ENCODE measurements around the gene SLCO2A1.

The SLCO2A1 gene

GRCh38 chr3:134057654-134058110 is 28.0 kb upstream of the SLCO2A1 start:
- no peak for ATAC-seq
- TF ChIP-seq CSRNP3 (CRISPR knock-in tag; IDR thresholded peaks at IDR 0.05) (no peak), CSDC2 (CRISPR knock-in tag; IDR thresholded peaks at IDR 0.05) (no peak), TCF4 (CRISPR knock-in tag; IDR thresholded peaks at IDR 0.05; ENCODE audit: borderline replicate concordance) (no peak), ZNF8 (CRISPR knock-in tag; IDR thresholded peaks at IDR 0.05) (no peak), ZFP30 (CRISPR knock-in tag; IDR thresholded peaks at IDR 0.05) (no peak), CREB5 (CRISPR knock-in tag; IDR thresholded peaks at IDR 0.05; ENCODE audit: low read depth) (no peak), ESRRG (CRISPR knock-in tag; IDR thresholded peaks at IDR 0.05) (no peak)

- TF ChIP-seq RARB (CRISPR knock-in tag; IDR thresholded peaks at IDR 0.05) = no peak
- ATAC-seq = no peak; the same call in 2 of the 3 replicates
These were observed 27.4 kb upstream of the SLCO2A1 start for GRCh38 chr3:134057006-134057653.

- no peak for TF ChIP-seq TSHZ2 (CRISPR knock-in tag; IDR thresholded peaks at IDR 0.05)
- no peak for TF ChIP-seq GLIS3 (CRISPR knock-in tag; IDR thresholded peaks at IDR 0.05)
- TF ChIP-seq ZFP30 (CRISPR knock-in tag; IDR thresholded peaks at IDR 0.05) = no peak
- no peak for TF ChIP-seq CSRNP3 (CRISPR knock-in tag; IDR thresholded peaks at IDR 0.05)
- TF ChIP-seq ZNF70 (CRISPR knock-in tag; IDR thresholded peaks at IDR 0.05) = no peak
- no peak for TF ChIP-seq RARB (CRISPR knock-in tag; IDR thresholded peaks at IDR 0.05)
- no peak for TF ChIP-seq ZNF565 (CRISPR knock-in tag; conservative IDR thresholded peaks at IDR 0.05; ENCODE audit: low read depth)
- TF ChIP-seq SNAI2 (CRISPR knock-in tag; IDR thresholded peaks at IDR 0.05) = no peak
- no peak for TF ChIP-seq ZFP3 (CRISPR knock-in tag; IDR thresholded peaks at IDR 0.05)
- no peak for TF ChIP-seq OSR1 (CRISPR knock-in tag; IDR thresholded peaks at IDR 0.05)
- no peak for TF ChIP-seq BACH2 (CRISPR knock-in tag; IDR thresholded peaks at IDR 0.05; ENCODE audit: borderline replicate concordance)
- no peak for TF ChIP-seq TCF4 (CRISPR knock-in tag; IDR thresholded peaks at IDR 0.05; ENCODE audit: borderline replicate concordance)
- TF ChIP-seq PPARA (CRISPR knock-in tag; IDR thresholded peaks at IDR 0.05; ENCODE audit: borderline replicate concordance) = no peak
- TF ChIP-seq CSDC2 (CRISPR knock-in tag; IDR thresholded peaks at IDR 0.05) = no peak
- ATAC-seq = no peak
These were observed 26.8 kb upstream of the SLCO2A1 start for GRCh38 chr3:134056464-134056891.

GRCh38 chr3:134055661-134056060 is 25.9 kb upstream of the SLCO2A1 start:
- ATAC-seq = no peak

More at GRCh38 chr3:134055661-134056060, 25.9 kb upstream of the SLCO2A1 start:
- TF ChIP-seq TSHZ2 (CRISPR knock-in tag; IDR thresholded peaks at IDR 0.05) (no peak), ESRRG (CRISPR knock-in tag; IDR thresholded peaks at IDR 0.05) (no peak), POU6F1 (CRISPR knock-in tag; IDR thresholded peaks at IDR 0.05; ENCODE audit: borderline replicate concordance, low read depth) (no peak), CSRNP3 (CRISPR knock-in tag; IDR thresholded peaks at IDR 0.05) (no peak), ZFP3 (CRISPR knock-in tag; IDR thresholded peaks at IDR 0.05) (no peak), OSR1 (CRISPR knock-in tag; IDR thresholded peaks at IDR 0.05) (no peak)
